Panc1 (cell line): ENCODE measurements around the gene TFPI2. TPM values are rescaled to one million over a fixed set of nuclear protein-coding genes. Genes with fewer than 3 reads are reported as not detected.
"Not testable (repeated sequence)": the region's sequence is repeated elsewhere in the genome, so short reads cannot be mapped to it uniquely, and the experiment has no call there.

Source experiments
- ATAC-seq: fragments of 200-7000 bp; cut with Tn5 transposase; 2 replicates; pipeline ENCODE4 v1.9.1; 2020; ENCODE audit warnings: mild to moderate bottlenecking, moderate library complexity
- BruUV-seq: library from RNA; stranded (reverse); fragments of 400-500 nt; replicated peaks from 2 replicates; lab custom pipeline; 2021; lab: Mats Ljungman, UMichigan
- CTCF ChIA-PET: fragments of 300-600 bp; sonication (Branson Sonifier 250); formaldehyde crosslinking; loops from one replicate; lab custom pipeline; 2022; ENCODE audit warnings: antibody characterized with exemption; lab: Charles Lee
- POLR2A ChIA-PET: fragments of 300-600 bp; sonication (Branson Sonifier 250); formaldehyde crosslinking; loops from one replicate; lab custom pipeline; 2022; ENCODE audit warnings: antibody characterized with exemption; lab: Charles Lee
- DNase-seq: peaks from one replicate; pipeline ENCODE4 v3.0.0-alpha.2; 2010; ENCODE audit warnings: low read depth, low spot score
- H3K27ac ChIP-seq: 2 replicates; pipeline ENCODE4 v1.5.1; 2011; ENCODE audit warnings: mild to moderate bottlenecking, low read length, inconsistent platforms
- H3K27me3 ChIP-seq: fragments of 200-500 bp; sonication (Bioruptor generic); 2 replicates; pipeline ENCODE4 v1.6.0; 2014; ENCODE audit warnings: low read length, inconsistent platforms; ENCODE audit not compliant: control insufficient read depth, insufficient read depth
- H3K36me3 ChIP-seq: fragments of 200-500 bp; sonication (Bioruptor generic); 2 replicates; pipeline ENCODE4 v1.5.1; 2014; ENCODE audit warnings: inconsistent platforms, mild to moderate bottlenecking, low read length, moderate library complexity; ENCODE audit not compliant: control insufficient read depth, insufficient read depth
- H3K4me1 ChIP-seq: 2 replicates; pipeline ENCODE4 v1.5.1; 2011; ENCODE audit warnings: inconsistent platforms, mild to moderate bottlenecking, low read length, moderate library complexity; ENCODE audit not compliant: control insufficient read depth, insufficient read depth
- H3K4me3 ChIP-seq, 2 experiments: 2 replicates each; pipeline ENCODE4 v1.5.1; 2011 to 2012; ENCODE audit warnings: low read depth in 2 of 2, low read length in 2 of 2, mild to moderate bottlenecking in 2 of 2, inconsistent platforms in 1 of 2, moderate library complexity in 1 of 2
- H3K9me3 ChIP-seq: fragments of 200-500 bp; sonication (Bioruptor generic); 2 replicates; pipeline ENCODE4 v1.5.1; 2014; ENCODE audit warnings: low read depth, mild to moderate bottlenecking, inconsistent platforms, low read length, moderate library complexity; ENCODE audit not compliant: control insufficient read depth, insufficient read depth
- CTCF ChIP-seq: fragments of 450-650 bp; IDR thresholded peaks from 2 replicates; pipeline ENCODE4 v1.5.1; 2017; ENCODE audit warnings: mild to moderate bottlenecking
- POLR2AphosphoS5 ChIP-seq: IDR thresholded peaks from 2 replicates; pipeline ENCODE4 v1.6.1; 2012; ENCODE audit warnings: mild to moderate bottlenecking, low read depth, low read length, moderate library complexity
- REST ChIP-seq, 2 experiments: IDR thresholded peaks; 2 replicates each; pipeline ENCODE4 v1.6.1; 2011 to 2012; ENCODE audit warnings: low read depth in 2 of 2, control low read depth in 1 of 2, low read length in 1 of 2, mild to moderate bottlenecking in 1 of 2, moderate library complexity in 1 of 2; ENCODE audit not compliant: insufficient read depth in 1 of 2
- SIN3A ChIP-seq: IDR thresholded peaks from 2 replicates; pipeline ENCODE4 v1.6.1; 2012; ENCODE audit warnings: low read depth, mild to moderate bottlenecking, low read length, moderate library complexity, borderline replicate concordance; ENCODE audit not compliant: insufficient read depth
- TCF7L2 ChIP-seq: IDR thresholded peaks from 2 replicates; pipeline ENCODE4 v1.6.1; 2011; ENCODE audit warnings: mild to moderate bottlenecking, low read depth, low read length, inconsistent platforms
- in situ Hi-C: cut with HindIII; loops from 2 replicates; pipeline ENCODE4 v1.10.0; 2016; ENCODE audit warnings: low sequenced_read_pairs, low pct_unique_long_range_greater_than_20kb
- intact Hi-C: fragments of 100-400 bp; cut with micrococcal nuclease; formaldehyde crosslinking; loops from one replicate; pipeline ENCODE4 v1.10.0; 2022; ENCODE audit not compliant: unreplicated experiment
- total RNA-seq: library from RNA; stranded (reverse); gene quantifications from one replicate; pipeline ENCODE4 v1.2.1, GENCODE V29; 2021; ENCODE audit not compliant: unreplicated experiment

The TFPI2 gene
- total RNA-seq, 1 experiment from 2014 or later = 2.9 TPM

GRCh38 chr7:93914581-93915066 is 24.1 kb upstream of the TFPI2 start:
- no peaks in the 10 kb centered on the region for H3K36me3 ChIP-seq
- intact Hi-C loops = no loop called here
- 0 out of 2 replicates have a peak, but pooled peaks have one; percentile 45 for ATAC-seq
- H3K4me3 ChIP-seq = no peak overlapping the region
- H3K27ac ChIP-seq = no peak overlapping the region
- POLR2A ChIA-PET = no interaction called here
- no peaks in the 10 kb centered on the region for H3K27me3 ChIP-seq
- H3K4me1 ChIP-seq = no peaks in the 10 kb centered on the region
- TF ChIP-seq TCF7L2 (peak; percentile 64), SIN3A (no peak), CTCF (no peak), REST (IDR thresholded peaks at IDR 0.05; ENCODE audit: insufficient read depth in 1 of 2, low read depth in 2 of 2, low read length in 1 of 2) (no peak), POLR2AphosphoS5 (no peak)
- DNase-seq = no peak
- BruUV-seq = no TSS peak
- H3K9me3 ChIP-seq = no peaks in the 10 kb centered on the region
- in situ Hi-C loops = no loop called here
- CTCF ChIA-PET = no interaction called here

GRCh38 chr7:93913197-93913596 is 22.6 kb upstream of the TFPI2 start:
- intact Hi-C loops = no loop called here
- no peaks in the 10 kb centered on the region for H3K4me1 ChIP-seq
- no peak for TF ChIP-seq SIN3A
- no peak for TF ChIP-seq POLR2AphosphoS5
- no peak for TF ChIP-seq CTCF
- TF ChIP-seq REST (IDR thresholded peaks at IDR 0.05; ENCODE audit: insufficient read depth in 1 of 2, low read depth in 2 of 2, low read length in 1 of 2) = no peak
- no peak for TF ChIP-seq TCF7L2
- no TSS peak for BruUV-seq
- POLR2A ChIA-PET = no interaction called here
- no peak overlapping the region for H3K4me3 ChIP-seq
- DNase-seq (no peak), ATAC-seq (no peak)
- H3K9me3 ChIP-seq = no peaks in the 10 kb centered on the region
- in situ Hi-C loops = no loop called here
- no peaks in the 10 kb centered on the region for H3K27me3 ChIP-seq
- H3K27ac ChIP-seq = no peak overlapping the region
- CTCF ChIA-PET = no interaction called here
- no peaks in the 10 kb centered on the region for H3K36me3 ChIP-seq

GRCh38 chr7:93911661-93912060 is 21.1 kb upstream of the TFPI2 start:
- H3K27me3 ChIP-seq, DNase-seq, H3K36me3 ChIP-seq, H3K9me3 ChIP-seq, H3K27ac ChIP-seq, CTCF ChIA-PET, H3K4me3 ChIP-seq, ATAC-seq, BruUV-seq, H3K4me1 ChIP-seq, POLR2A ChIA-PET, intact Hi-C loops, in situ Hi-C loops: not testable (repeated sequence)
